ENCODE measurements around the gene HLF.

The HLF gene

GRCh38 chr17:55292094-55292493, 27.3 kb downstream of the HLF start:
- no peak for DNase-seq

GRCh38 chr17:55294042-55294751, 29.4 kb downstream of the HLF start:
- DNase-seq: peak; percentile 1

- no peak for DNase-seq
These were observed 30.8 kb downstream of the HLF start for GRCh38 chr17:55295411-55296170.

- DNase-seq: no peak
These were observed 31.5 kb downstream of the HLF start for GRCh38 chr17:55296171-55296695.

- no peak for DNase-seq
These were observed 31.9 kb downstream of the HLF start for GRCh38 chr17:55296699-55297098.

GRCh38 chr17:55298111-55298730, 33.5 kb downstream of the HLF start:
- DNase-seq: no peak

- no peak for DNase-seq
These were observed 34.5 kb downstream of the HLF start for GRCh38 chr17:55299162-55299838.

- DNase-seq: no peak
These were observed 35.1 kb downstream of the HLF start for GRCh38 chr17:55299890-55300289.

- no peak for DNase-seq
These were observed 35.9 kb downstream of the HLF start for GRCh38 chr17:55300479-55301290.

GRCh38 chr17:55301521-55302406, 37.0 kb downstream of the HLF start:
- DNase-seq: no peak

- DNase-seq: no peak
These were observed 37.6 kb downstream of the HLF start for GRCh38 chr17:55302407-55302787.

- DNase-seq: no peak
These were observed 38.3 kb downstream of the HLF start for GRCh38 chr17:55303008-55303493.

- DNase-seq: no peak
These were observed 39.0 kb downstream of the HLF start for GRCh38 chr17:55303701-55304145.

GRCh38 chr17:55304171-55304859, 39.6 kb downstream of the HLF start:
- DNase-seq: no peak

- DNase-seq: no peak
These were observed 40.7 kb downstream of the HLF start for GRCh38 chr17:55305321-55306087.

GRCh38 chr17:55307879-55308278, 43.1 kb downstream of the HLF start:
- DNase-seq: no peak

- DNase-seq: no peak
These were observed 44.0 kb downstream of the HLF start for GRCh38 chr17:55308613-55309391.

- no peak for DNase-seq
These were observed 47.1 kb downstream of the HLF start for GRCh38 chr17:55311767-55312375.

All from GF-D8 (cell line).